ENCODE data around the gene CLK4. TPM values are rescaled to one million over a fixed set of nuclear protein-coding genes. Genes with fewer than 3 reads are reported as not detected.

CLK4 gene
- total RNA-seq, 2 experiments from 2014 or later: 34.3 to 38.0 TPM

DNA sequence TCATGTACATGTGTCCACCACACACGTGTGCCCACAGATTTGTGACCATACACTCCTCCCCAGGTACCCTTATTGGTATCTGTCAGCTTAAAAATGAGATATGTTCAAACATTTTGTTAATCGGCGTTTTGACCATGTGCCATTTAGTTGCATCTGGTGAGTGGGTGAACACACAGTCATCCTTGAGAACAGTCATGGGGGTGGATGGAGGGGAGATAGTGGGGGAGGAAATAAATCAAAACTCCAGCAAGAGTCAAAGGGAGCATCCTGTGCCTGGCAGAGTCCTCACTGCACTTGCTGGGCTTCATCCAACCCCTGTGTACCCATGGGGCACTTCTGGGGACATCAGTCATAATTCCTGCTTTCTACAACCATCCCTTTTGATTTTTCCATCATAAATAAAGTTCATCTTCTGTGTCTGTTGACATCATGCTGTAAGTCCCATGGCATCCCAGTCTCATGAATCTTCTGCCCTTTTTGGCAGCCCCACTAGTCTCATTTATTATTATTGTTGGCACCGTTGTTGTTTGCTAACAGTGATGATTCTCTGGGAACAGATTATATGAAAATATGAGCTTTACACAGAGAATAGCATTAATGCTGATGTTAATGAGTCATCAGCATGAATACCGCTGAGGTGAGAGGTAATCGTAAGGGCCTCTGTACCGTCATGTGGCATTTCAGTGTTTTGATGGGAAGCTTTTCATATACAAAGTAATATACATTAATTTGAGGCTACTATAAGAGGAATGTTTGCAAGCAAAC lies 24.4 kb upstream of the CLK4 start:
- POLR2A ChIA-PET: no interaction called here
- no peaks in the 10 kb centered on the region for H3K4me1 Mint-ChIP-seq
- H3K27me3 Mint-ChIP-seq: no peaks in the 10 kb centered on the region
- peaks cover 8% of the 10 kb centered on the region for H3K9me3 Mint-ChIP-seq
- H3K27ac Mint-ChIP-seq: no peak overlapping the region
- no peak overlapping the region for H3K4me3 Mint-ChIP-seq
- H3K36me3 Mint-ChIP-seq (ENCODE audit: low read depth): no peaks in the 10 kb centered on the region
- DNase-seq: no peak
- CTCF ChIA-PET: interaction anchor here (1.4 kb wide), 1 partner anchor 9 kb away, joined by 3 read pairs; no protein-coding TSS in a partner anchor

DNA sequence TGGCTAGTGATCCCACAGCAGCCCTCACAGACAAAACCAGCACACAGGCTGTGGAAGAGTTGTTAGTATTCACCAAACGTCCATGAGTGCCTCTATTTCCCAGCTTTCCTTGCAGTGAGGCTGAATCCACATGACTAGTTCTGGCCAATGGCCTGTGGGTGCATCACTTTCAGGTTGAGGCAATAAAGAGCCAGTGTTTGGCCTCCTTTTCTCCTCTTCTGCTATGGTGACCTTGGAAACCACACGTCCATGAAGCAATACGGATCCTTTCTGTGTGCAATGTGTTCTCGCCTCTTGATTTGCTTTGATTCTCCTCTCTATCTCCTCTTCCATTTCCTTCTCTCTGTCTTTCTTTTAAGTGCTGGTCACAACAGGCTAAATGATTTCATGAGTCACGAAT lies 23.4 kb upstream of the CLK4 start:
- H3K27ac Mint-ChIP-seq: no peak overlapping the region
- POLR2A ChIA-PET: no interaction called here
- H3K4me3 Mint-ChIP-seq: no peak overlapping the region
- CTCF ChIA-PET: interaction anchor here (1.4 kb wide), 1 partner anchor 10 kb away, joined by 3 read pairs; no protein-coding TSS in a partner anchor
- no peaks in the 10 kb centered on the region for H3K4me1 Mint-ChIP-seq
- no peak for DNase-seq
- H3K9me3 Mint-ChIP-seq: peaks cover 8% of the 10 kb centered on the region
- no peaks in the 10 kb centered on the region for H3K36me3 Mint-ChIP-seq (ENCODE audit: low read depth)
- no peaks in the 10 kb centered on the region for H3K27me3 Mint-ChIP-seq

DNA sequence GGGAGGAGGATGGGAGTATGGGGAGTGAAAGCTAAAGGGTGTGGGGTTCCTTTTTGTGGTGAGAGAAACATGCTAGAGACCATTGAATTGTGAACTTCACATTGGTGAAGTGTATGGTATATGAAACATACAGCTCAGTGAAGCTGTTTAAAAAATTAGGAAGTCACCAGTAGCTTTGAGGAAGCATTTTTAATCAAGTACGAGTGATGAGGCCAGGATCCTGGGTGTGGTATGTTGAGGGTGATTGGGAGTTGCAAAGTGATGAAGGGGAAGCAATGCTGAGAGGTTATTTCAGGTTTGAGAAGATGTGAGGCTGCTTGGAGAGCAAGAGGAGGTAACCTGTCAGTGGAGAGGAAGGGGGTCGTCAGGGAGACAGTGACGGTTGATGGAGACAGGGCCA lies 22.7 kb upstream of the CLK4 start:
- DNase-seq: no peak
- H3K4me1 Mint-ChIP-seq: no peaks in the 10 kb centered on the region

DNA sequence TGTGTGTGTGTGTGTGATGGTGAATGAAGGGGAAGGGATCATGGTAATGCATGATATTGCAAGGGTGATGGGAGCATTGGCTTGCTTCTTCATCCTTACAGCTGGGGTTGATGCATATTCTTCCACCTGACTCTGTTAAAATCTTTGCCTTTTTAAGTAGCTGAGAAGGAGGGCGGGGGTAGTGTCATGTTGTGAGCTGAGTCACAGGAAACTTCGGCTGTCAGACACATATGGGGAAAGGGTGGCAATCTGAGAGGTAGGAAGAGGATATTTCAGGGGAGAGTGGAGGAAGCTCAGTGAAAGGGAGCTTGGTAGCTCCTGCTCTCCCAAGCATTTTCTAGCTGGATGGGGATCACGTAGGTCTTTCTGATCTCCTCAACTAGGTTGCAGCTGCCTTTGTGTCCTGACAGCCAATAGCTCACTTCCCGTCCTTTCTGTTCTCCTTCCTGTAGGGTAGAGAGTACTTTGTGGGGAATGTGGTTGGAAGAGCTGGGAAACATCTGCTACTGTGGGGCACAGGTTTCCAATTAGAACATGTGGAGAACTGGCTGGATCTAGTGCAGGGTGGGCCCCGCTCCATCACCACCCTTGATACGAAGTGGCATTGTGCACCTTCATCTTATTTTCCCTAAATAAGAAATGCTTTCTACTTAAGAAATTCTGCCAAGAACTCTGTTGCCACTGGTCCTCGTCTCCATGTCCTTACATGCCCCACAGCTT lies 18.1 kb upstream of the CLK4 start:
- POLR2A ChIA-PET: no interaction called here
- CTCF ChIA-PET: interaction anchor here (0.6 kb wide), 1 partner anchor 114 kb away, joined by 3 read pairs; no protein-coding TSS in a partner anchor
- Mint-ChIP-seq H3K4me3 (no peak overlapping the region), H3K4me1 (no peaks in the 10 kb centered on the region), H3K9me3 (peaks cover 6% of the 10 kb centered on the region), H3K36me3 (ENCODE audit: low read depth) (no peaks in the 10 kb centered on the region), H3K27me3 (no peaks in the 10 kb centered on the region), H3K27ac (no peak overlapping the region)
- no peak for DNase-seq

More for the DNA sequence above, 22.7 kb upstream of the CLK4 start:
- H3K36me3 Mint-ChIP-seq (ENCODE audit: low read depth): no peaks in the 10 kb centered on the region
- CTCF ChIA-PET: interaction anchor here (1.4 kb wide), 1 partner anchor 11 kb away, joined by 3 read pairs; no protein-coding TSS in a partner anchor
- H3K27me3 Mint-ChIP-seq: no peaks in the 10 kb centered on the region
- no peak overlapping the region for H3K27ac Mint-ChIP-seq
- POLR2A ChIA-PET: no interaction called here
- H3K4me3 Mint-ChIP-seq: no peak overlapping the region
- peaks cover 8% of the 10 kb centered on the region for H3K9me3 Mint-ChIP-seq

DNA sequence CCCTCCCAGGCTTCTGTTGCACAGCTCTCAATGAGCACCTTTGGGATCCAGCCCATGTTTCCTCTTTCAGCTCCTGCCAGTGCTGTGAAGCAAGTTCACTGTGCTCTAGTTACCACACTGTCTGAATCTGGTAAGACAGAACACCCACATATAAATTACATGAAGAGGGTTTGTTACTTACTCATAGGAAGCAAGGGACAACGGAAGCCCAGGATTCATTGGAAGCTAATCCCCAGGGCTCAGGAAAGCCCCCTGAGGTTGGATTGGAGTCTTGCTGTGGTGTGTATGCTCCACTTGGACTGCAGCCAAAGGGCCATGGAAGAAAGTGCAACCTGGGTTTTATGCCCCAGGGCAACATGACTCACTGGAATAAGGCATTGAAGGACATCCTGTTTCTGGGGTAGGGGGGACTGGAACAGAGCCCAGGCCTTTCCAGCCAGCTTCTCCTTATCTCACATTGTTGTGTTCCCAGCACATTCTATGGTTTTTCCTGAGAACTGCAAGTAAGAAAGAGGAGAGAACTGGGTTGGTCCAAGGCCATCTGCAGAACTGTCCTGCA lies 15.6 kb upstream of the CLK4 start:
- Mint-ChIP-seq H3K4me3 (no peak overlapping the region), H3K27ac (no peak overlapping the region), H3K4me1 (no peaks in the 10 kb centered on the region), H3K27me3 (no peaks in the 10 kb centered on the region), H3K36me3 (ENCODE audit: low read depth) (no peaks in the 10 kb centered on the region), H3K9me3 (no peaks in the 10 kb centered on the region)
- ChIA-PET POLR2A (no interaction called here), CTCF (no interaction called here)
- DNase-seq: no peak

DNA sequence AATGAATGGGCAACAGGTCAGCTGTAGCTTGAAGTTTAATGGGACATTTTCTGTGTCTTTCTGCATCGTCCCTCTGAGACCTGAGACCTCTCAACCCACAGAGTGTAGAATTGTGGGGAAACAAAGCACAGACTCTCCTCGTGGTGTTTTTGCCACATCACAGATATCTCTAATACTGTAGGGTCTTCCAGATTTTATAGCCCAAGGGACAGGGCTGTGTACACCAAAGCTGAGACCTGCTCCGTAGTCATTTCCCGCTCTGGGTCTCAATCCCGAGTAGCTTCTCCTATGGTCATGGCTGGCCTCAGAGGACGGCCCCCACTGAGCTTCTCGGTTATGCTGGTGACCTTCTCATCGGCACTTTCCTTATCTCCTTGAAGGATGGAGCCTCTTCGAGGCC lies 14.9 kb upstream of the CLK4 start:
- H3K9me3 Mint-ChIP-seq: no peaks in the 10 kb centered on the region
- CTCF ChIA-PET: no interaction called here

DNA sequence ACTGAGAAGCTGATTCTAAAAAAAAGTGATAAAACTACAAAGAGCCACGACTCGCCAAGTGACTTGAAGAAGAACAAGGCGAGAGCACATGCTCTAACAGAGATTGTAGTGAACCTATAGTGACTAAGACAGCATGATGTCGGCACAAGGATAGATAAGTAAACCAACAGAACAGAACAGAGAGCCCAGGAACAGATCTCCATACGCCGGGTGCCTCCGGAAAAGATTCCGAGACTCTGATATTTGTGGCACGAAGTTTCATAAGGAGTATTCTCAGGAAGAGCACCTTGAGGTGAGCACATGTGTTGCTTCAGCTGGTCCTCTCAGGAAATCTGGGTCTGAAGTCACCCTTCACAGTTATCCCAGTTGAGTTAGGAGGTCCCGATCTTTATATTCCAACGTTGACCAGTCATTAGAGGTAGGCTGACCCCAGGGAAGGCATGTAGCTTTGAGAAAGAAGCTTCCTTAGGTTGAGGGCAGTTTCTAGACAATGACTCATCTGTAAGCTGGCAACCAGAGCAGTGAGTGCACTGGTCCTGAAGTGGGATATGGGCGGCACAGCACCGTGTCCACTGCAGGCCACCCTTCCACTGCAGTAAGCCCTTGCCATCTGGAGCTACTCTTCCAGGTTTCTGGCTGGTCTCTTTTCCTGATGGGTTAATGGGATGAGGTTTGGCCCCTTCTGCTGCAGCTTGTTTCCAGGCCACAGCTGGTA lies 13.6 kb upstream of the CLK4 start:
- Mint-ChIP-seq H3K4me3 (no peak overlapping the region), H3K27ac (no peak overlapping the region), H3K36me3 (ENCODE audit: low read depth) (no peaks in the 10 kb centered on the region), H3K27me3 (no peaks in the 10 kb centered on the region), H3K4me1 (no peaks in the 10 kb centered on the region), H3K9me3 (no peaks in the 10 kb centered on the region)
- POLR2A ChIA-PET: no interaction called here
- DNase-seq: no peak
- CTCF ChIA-PET: interaction anchor here (0.5 kb wide), 1 partner anchor 50 kb away, joined by 3 read pairs; no protein-coding TSS in a partner anchor

More for the DNA sequence above, 14.9 kb upstream of the CLK4 start:
- Mint-ChIP-seq H3K36me3 (ENCODE audit: low read depth) (no peaks in the 10 kb centered on the region), H3K4me1 (no peaks in the 10 kb centered on the region), H3K27ac (no peak overlapping the region), H3K4me3 (no peak overlapping the region), H3K27me3 (no peaks in the 10 kb centered on the region)
- no peak for DNase-seq
- POLR2A ChIA-PET: no interaction called here

DNA sequence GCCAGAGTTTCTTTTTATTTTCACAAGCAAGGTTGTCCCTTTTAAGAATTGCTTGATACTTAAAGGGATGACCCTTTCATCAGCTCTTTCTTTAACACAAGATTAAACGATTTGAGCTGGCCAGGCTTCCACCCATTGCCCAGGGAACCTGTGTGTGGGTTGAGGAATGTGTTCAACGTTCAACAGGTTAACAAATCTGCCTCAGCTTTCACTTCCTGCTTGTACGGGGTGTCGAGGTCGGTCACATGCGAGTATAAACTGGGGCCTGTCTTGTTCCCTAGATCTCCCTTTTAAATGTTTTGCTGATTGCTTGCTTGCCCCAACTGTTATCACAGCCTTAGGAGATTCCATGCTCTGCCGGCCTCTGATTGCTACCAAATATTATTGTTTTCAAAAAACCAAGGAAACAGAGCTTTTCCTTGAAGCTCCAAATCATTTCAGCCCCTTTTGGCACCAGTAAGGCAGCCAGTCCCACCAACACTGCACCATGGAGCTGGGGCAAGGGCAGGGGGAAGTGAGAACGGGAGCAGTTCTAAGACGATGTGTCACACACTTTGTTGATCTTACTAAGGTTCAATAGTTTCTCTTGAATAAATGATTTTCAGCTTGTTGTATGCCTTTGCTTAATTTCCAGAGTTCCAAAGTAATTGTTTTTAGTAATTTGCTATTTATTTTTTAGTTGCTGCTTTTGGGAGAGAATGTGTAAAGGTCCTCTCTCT lies 10.7 kb upstream of the CLK4 start:
- H3K9me3 Mint-ChIP-seq: no peaks in the 10 kb centered on the region
- peaks cover 9% of the 10 kb centered on the region for H3K27me3 Mint-ChIP-seq
- DNase-seq: no peak
- no peaks in the 10 kb centered on the region for H3K36me3 Mint-ChIP-seq (ENCODE audit: low read depth)
- ChIA-PET CTCF (interaction anchor here (1.9 kb wide), 1 partner anchor 11 kb away, joined by 6 read pairs; no protein-coding TSS in a partner anchor), POLR2A (interaction anchor here (0.7 kb wide), 1 partner anchor 257 kb away, joined by 3 read pairs; no protein-coding TSS in a partner anchor)
- no peak overlapping the region for H3K27ac Mint-ChIP-seq
- H3K4me3 Mint-ChIP-seq: no peak overlapping the region
- no peaks in the 10 kb centered on the region for H3K4me1 Mint-ChIP-seq

DNA sequence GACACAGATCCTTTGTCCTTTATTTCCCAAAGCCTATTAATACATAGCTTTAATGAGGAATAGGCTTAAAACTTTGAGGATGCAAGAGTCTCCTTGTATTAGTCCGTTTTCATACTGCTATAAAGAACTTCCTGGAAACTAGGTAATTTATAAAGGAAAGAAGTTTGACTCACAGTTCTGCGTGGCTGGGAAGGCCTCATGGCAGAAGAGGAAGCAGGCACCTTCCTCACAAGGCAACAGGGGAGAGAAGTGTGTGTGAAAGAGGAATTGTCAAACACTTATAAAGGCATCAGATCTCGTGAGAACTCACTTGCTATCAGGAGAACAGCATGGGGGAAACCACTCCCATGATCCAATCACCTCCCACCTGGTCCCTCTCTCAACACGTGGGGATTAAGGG lies 5.4 kb upstream of the CLK4 start:
- Mint-ChIP-seq H3K9me3 (peaks cover 3% of the 10 kb centered on the region), H3K4me3 (no peak overlapping the region), H3K27ac (no peak overlapping the region), H3K4me1 (peaks cover 2% of the 10 kb centered on the region), H3K27me3 (peaks cover 24% of the 10 kb centered on the region), H3K36me3 (ENCODE audit: low read depth) (peaks cover 4% of the 10 kb centered on the region)
- POLR2A ChIA-PET: no interaction called here
- DNase-seq: no peak
- CTCF ChIA-PET: no interaction called here

DNA sequence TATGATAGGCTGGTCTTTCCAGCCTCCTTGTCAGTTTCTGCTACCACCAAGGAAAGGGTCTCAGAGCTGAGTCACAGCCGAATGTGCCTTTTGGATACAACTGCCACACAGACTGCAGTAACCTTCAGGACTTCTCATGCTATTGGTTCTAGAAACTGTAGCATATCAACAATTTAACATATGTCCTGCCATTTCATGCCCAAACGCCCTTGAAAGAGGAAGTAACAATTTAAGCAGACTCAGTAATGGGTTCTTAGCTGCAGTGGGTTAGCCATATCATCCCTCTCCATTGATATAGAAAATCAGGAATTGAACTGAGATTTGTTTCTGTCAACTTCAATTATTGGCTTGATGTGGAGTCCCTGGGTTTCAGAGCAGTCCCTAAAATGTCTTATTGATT lies 4.1 kb upstream of the CLK4 start:
- Mint-ChIP-seq H3K27me3 (peaks cover 24% of the 10 kb centered on the region), H3K4me3 (no peak overlapping the region), H3K9me3 (peaks cover 3% of the 10 kb centered on the region), H3K27ac (no peak overlapping the region), H3K36me3 (ENCODE audit: low read depth) (peaks cover 6% of the 10 kb centered on the region), H3K4me1 (peaks cover 2% of the 10 kb centered on the region)
- ChIA-PET CTCF (no interaction called here), POLR2A (no interaction called here)
- DNase-seq: no peak

DNA sequence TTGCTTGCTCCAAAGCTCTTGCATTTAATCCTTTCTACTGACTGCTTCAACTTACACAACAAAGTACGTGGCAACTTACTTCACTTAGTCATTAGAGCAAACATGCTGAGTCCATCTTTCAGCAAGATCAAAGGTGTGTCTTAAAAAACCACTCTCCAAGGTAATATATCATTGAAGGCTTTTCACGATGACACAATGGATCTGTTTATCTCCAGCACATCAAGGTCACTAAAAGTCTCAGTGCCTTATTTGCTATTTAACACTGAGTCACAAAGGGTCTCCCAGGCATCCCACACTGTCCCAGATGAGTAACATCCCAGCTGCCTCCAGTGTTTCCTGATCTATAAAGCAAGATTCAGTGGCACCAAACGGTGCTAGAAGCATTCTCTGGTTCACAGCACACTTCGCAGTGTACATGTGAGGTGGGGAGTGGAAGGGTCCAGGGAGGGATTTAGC lies 3.7 kb upstream of the CLK4 start:
- Mint-ChIP-seq H3K4me1 (peaks cover 5% of the 10 kb centered on the region), H3K27ac (no peak overlapping the region), H3K4me3 (no peak overlapping the region), H3K9me3 (peaks cover 3% of the 10 kb centered on the region), H3K36me3 (ENCODE audit: low read depth) (peaks cover 9% of the 10 kb centered on the region), H3K27me3 (peaks cover 24% of the 10 kb centered on the region)
- ChIA-PET CTCF (interaction anchor here (0.8 to 1.2 kb wide), 2 partner anchors 8 to 40 kb away, joined by 3 read pairs; partner anchors contain the start of gene COL23A1), POLR2A (no interaction called here)
- DNase-seq: no peak

DNA sequence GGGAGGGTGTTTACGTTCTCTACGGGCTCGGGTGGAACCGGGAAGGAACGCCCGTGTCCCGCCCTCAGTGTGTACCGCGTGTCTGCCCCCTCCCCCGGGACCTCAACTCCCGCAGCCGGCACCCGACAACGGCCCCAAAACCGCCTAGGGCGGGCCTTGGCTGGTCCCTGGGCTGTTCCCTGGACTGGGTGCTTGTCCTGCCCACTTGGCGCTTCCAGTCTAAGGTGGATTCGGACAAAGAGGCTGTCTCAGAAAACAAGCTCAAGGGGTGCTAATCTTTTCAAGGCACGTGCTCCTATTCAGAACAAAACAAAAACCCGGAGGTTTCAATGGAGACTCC lies 379 bp upstream of the CLK4 start:
- H3K4me3 Mint-ChIP-seq: peak overlapping the region; percentile 94
- H3K27ac Mint-ChIP-seq: peak overlapping the region; percentile 84
- no peak for DNase-seq
- peaks cover 14% of the 10 kb centered on the region for H3K27me3 Mint-ChIP-seq
- ChIA-PET POLR2A (no interaction called here), CTCF (interaction anchor here (1.4 kb wide), 1 partner anchor 13 kb away, joined by 3 read pairs; no protein-coding TSS in a partner anchor)
- H3K4me1 Mint-ChIP-seq: peaks cover 29% of the 10 kb centered on the region
- peaks cover 21% of the 10 kb centered on the region for H3K36me3 Mint-ChIP-seq (ENCODE audit: low read depth)
- peaks cover 3% of the 10 kb centered on the region for H3K9me3 Mint-ChIP-seq

All from activated CD4-positive, alpha-beta T cell treated with anti-CD3 and anti-CD28 coated beads, Interleukin-2, amount 10 ng/mL, durations not matched to agents 7 days and 5 days (primary cell).